ENCODE data around the gene TMEM92. TPM values are rescaled to one million over a fixed set of nuclear protein-coding genes. Genes with fewer than 3 reads are reported as not detected.

Gene TMEM92
- total and polyA plus RNA-seq, 2 donors from 2014 or later, result 2.4 TPM; not detected in 1

- Histone ChIP-seq H3K9ac (ENCODE audit: low read length in 3 of 3) (no peak overlapping the region), H3K4me1 (ENCODE audit: control insufficient read depth in 2 of 3, insufficient read depth in 2 of 3, low read depth in 1 of 3, low read length in 3 of 3) (no peaks in the 10 kb centered on the region), H3K9me3 (ENCODE audit: control insufficient read depth in 2 of 3, insufficient read depth in 1 of 3, low read length in 3 of 3) (no peaks in the 10 kb centered on the region), H3K36me3 (ENCODE audit: control insufficient read depth in 2 of 3, insufficient read depth in 3 of 3, low read length in 3 of 3) (no peaks in the 10 kb centered on the region), H3K27ac (ENCODE audit: low read depth in 2 of 2, low read length in 2 of 2) (no peak overlapping the region), H3K4me3 (ENCODE audit: low read length in 3 of 3) (no peak overlapping the region), H3K27me3 (ENCODE audit: control insufficient read depth, insufficient read depth, low read length) (no peaks in the 10 kb centered on the region)
- FAIRE-seq (no peak), DNase-seq (no peak)
- intact Hi-C loops (cut with DNase I), result no loop called here
- no peak for TF ChIP-seq CTCF (IDR thresholded peaks at IDR 0.05; ENCODE audit: borderline replicate concordance, extremely low read depth, insufficient read depth)
Measured at GRCh38 chr17:50308666-50309065, 34.4 kb downstream of the TMEM92 start.

- no peaks in the 10 kb centered on the region for H3K27me3 ChIP-seq (ENCODE audit: control insufficient read depth, insufficient read depth, low read length)
- no peak overlapping the region for H3K4me3 ChIP-seq (ENCODE audit: low read length in 3 of 3)
- intact Hi-C loops (cut with DNase I), result no loop called here
- H3K27ac ChIP-seq (ENCODE audit: low read depth in 2 of 2, low read length in 2 of 2), result no peak overlapping the region
- H3K9me3 ChIP-seq (ENCODE audit: control insufficient read depth in 2 of 3, insufficient read depth in 1 of 3, low read length in 3 of 3), result no peaks in the 10 kb centered on the region
- DNase-seq (no peak), FAIRE-seq (no peak)
- H3K4me1 ChIP-seq (ENCODE audit: control insufficient read depth in 2 of 3, insufficient read depth in 2 of 3, low read depth in 1 of 3, low read length in 3 of 3), result no peaks in the 10 kb centered on the region
- no peak overlapping the region for H3K9ac ChIP-seq (ENCODE audit: low read length in 3 of 3)
- TF ChIP-seq CTCF (IDR thresholded peaks at IDR 0.05; ENCODE audit: borderline replicate concordance, extremely low read depth, insufficient read depth), result no peak
- H3K36me3 ChIP-seq (ENCODE audit: control insufficient read depth in 2 of 3, insufficient read depth in 3 of 3, low read length in 3 of 3), result no peaks in the 10 kb centered on the region
Measured at GRCh38 chr17:50310455-50311111, 36.3 kb downstream of the TMEM92 start.

- intact Hi-C loops (cut with DNase I), result no loop called here
- DNase-seq (no peak), FAIRE-seq (no peak)
- Histone ChIP-seq H3K9me3 (ENCODE audit: control insufficient read depth in 2 of 3, insufficient read depth in 1 of 3, low read length in 3 of 3) (no peaks in the 10 kb centered on the region), H3K4me1 (ENCODE audit: control insufficient read depth in 2 of 3, insufficient read depth in 2 of 3, low read depth in 1 of 3, low read length in 3 of 3) (peaks cover 0 to 3% (median 0%) of the 10 kb centered on the region in 3 donors), H3K9ac (ENCODE audit: low read length in 3 of 3) (no peak overlapping the region), H3K27ac (ENCODE audit: low read depth in 2 of 2, low read length in 2 of 2) (no peak overlapping the region), H3K27me3 (ENCODE audit: control insufficient read depth, insufficient read depth, low read length) (no peaks in the 10 kb centered on the region), H3K36me3 (ENCODE audit: control insufficient read depth in 2 of 3, insufficient read depth in 3 of 3, low read length in 3 of 3) (no peaks in the 10 kb centered on the region), H3K4me3 (ENCODE audit: low read length in 3 of 3) (no peak overlapping the region)
- TF ChIP-seq CTCF (IDR thresholded peaks at IDR 0.05; ENCODE audit: borderline replicate concordance, extremely low read depth, insufficient read depth), result no peak
Measured at GRCh38 chr17:50311112-50311460, 36.8 kb downstream of the TMEM92 start.

GRCh38 chr17:50311483-50311882 lies 37.2 kb downstream of the TMEM92 start:
- Histone ChIP-seq H3K9ac (ENCODE audit: low read length in 3 of 3) (no peak overlapping the region), H3K4me3 (ENCODE audit: low read length in 3 of 3) (no peak overlapping the region), H3K4me1 (ENCODE audit: control insufficient read depth in 2 of 3, insufficient read depth in 2 of 3, low read depth in 1 of 3, low read length in 3 of 3) (peaks cover 0 to 3% (median 0%) of the 10 kb centered on the region in 3 donors), H3K27me3 (ENCODE audit: control insufficient read depth, insufficient read depth, low read length) (no peaks in the 10 kb centered on the region), H3K27ac (ENCODE audit: low read depth in 2 of 2, low read length in 2 of 2) (no peak overlapping the region), H3K9me3 (ENCODE audit: control insufficient read depth in 2 of 3, insufficient read depth in 1 of 3, low read length in 3 of 3) (no peaks in the 10 kb centered on the region), H3K36me3 (ENCODE audit: control insufficient read depth in 2 of 3, insufficient read depth in 3 of 3, low read length in 3 of 3) (no peaks in the 10 kb centered on the region)
- no peak for FAIRE-seq
- intact Hi-C loops (cut with DNase I), result no loop called here
- no peak for DNase-seq
- no peak for TF ChIP-seq CTCF (IDR thresholded peaks at IDR 0.05; ENCODE audit: borderline replicate concordance, extremely low read depth, insufficient read depth)

Data from kidney (tissue), 14 donors.